Neural cell (in vitro differentiated cells): Measurements from ENCODE around the gene SPATA6L. TPM values are rescaled to one million over a fixed set of nuclear protein-coding genes. Genes with fewer than 3 reads are reported as not detected.

Source experiments
- H2AFZ ChIP-seq: fragments of 200-600, 300-800 bp; sonication (generic), shearing (Covaris generic); 2 replicates; pipeline ENCODE4 v1.6.0; 2014; ENCODE audit warnings: low read depth, mild to moderate bottlenecking, antibody characterized with exemption, low read length, moderate library complexity
- H3F3A ChIP-seq: fragments of 200-600 bp; shearing (Covaris generic); 2 replicates; pipeline ENCODE4 v1.6.1; 2016; ENCODE audit warnings: mild to moderate bottlenecking, moderate library complexity, mixed read lengths, antibody characterized with exemption, low read length; ENCODE audit not compliant: insufficient read depth, poor library complexity, severe bottlenecking
- H3K27ac ChIP-seq: fragments of 200-600, 300-800 bp; sonication (generic), shearing (Covaris generic); 2 replicates; pipeline ENCODE4 v1.5.1; 2014; ENCODE audit warnings: mild to moderate bottlenecking, low read length, moderate library complexity
- H3K27me3 ChIP-seq: fragments of 300-800, 200-600 bp; sonication (generic), shearing (Covaris generic); 2 replicates; pipeline ENCODE4 v1.6.0; 2014; ENCODE audit warnings: mild to moderate bottlenecking, low read depth, low read length, moderate library complexity; ENCODE audit not compliant: insufficient read depth
- H3K36me3 ChIP-seq: fragments of 300-800, 200-600 bp; sonication (generic), shearing (Covaris generic); 2 replicates; pipeline ENCODE4 v1.5.1; 2014; ENCODE audit warnings: mild to moderate bottlenecking, antibody characterized with exemption, low read length, moderate library complexity; ENCODE audit not compliant: insufficient read depth
- H3K4me2 ChIP-seq: fragments of 300-800, 200-600 bp; sonication (generic), shearing (Covaris generic); 2 replicates; pipeline ENCODE4 v1.6.0; 2014; ENCODE audit warnings: mild to moderate bottlenecking, low read length
- H3K4me3 ChIP-seq: fragments of 300-800, 200-600 bp; sonication (generic), shearing (Covaris generic); 2 replicates; pipeline ENCODE4 v1.5.1; 2014; ENCODE audit warnings: mild to moderate bottlenecking, low read length, moderate library complexity
- H3K79me2 ChIP-seq: fragments of 200-600 bp; shearing (Covaris generic); replicated peaks from 2 replicates; pipeline ENCODE4 v1.6.0; 2014; ENCODE audit warnings: mild to moderate bottlenecking, low read length, moderate library complexity; ENCODE audit not compliant: insufficient read depth
- H3K9ac ChIP-seq: fragments of 300-800, 200-600 bp; sonication (generic), shearing (Covaris generic); 2 replicates; pipeline ENCODE4 v1.6.1; 2016; ENCODE audit warnings: mild to moderate bottlenecking, low read length, mixed read lengths
- H3K9me2 ChIP-seq: fragments of 200-600 bp; shearing (Covaris generic); 2 replicates; pipeline ENCODE4 v1.6.1; 2016; ENCODE audit warnings: mild to moderate bottlenecking, low read length, mixed read lengths; ENCODE audit not compliant: insufficient read depth
- H3K9me3 ChIP-seq: fragments of 200-600, 300-800 bp; sonication (generic), shearing (Covaris generic); 2 replicates; pipeline ENCODE4 v1.6.1; 2016; ENCODE audit warnings: mild to moderate bottlenecking, mixed run types, low read length, moderate library complexity, mixed read lengths
- H4K20me1 ChIP-seq: fragments of 200-600 bp; shearing (Covaris generic); 2 replicates; pipeline ENCODE4 v1.6.1; 2016; ENCODE audit warnings: mild to moderate bottlenecking, mixed run types; ENCODE audit not compliant: insufficient read depth
- CTCF ChIP-seq: fragments of 450-650 bp; IDR thresholded peaks from 2 replicates; pipeline ENCODE4 v1.5.1; 2014; ENCODE audit warnings: antibody characterized with exemption, mild to moderate bottlenecking, moderate library complexity; ENCODE audit not compliant: poor library complexity, severe bottlenecking
- EP300 ChIP-seq: fragments of 450-650 bp; conservative IDR thresholded peaks from 2 replicates; pipeline ENCODE4 v1.6.1; 2014; ENCODE audit warnings: antibody characterized with exemption, mild to moderate bottlenecking, moderate library complexity; ENCODE audit not compliant: poor library complexity, severe bottlenecking
- EZH2 ChIP-seq: fragments of 200-600, 300-800 bp; shearing (Covaris generic), sonication (generic); IDR thresholded peaks from 2 replicates; pipeline ENCODE4 v1.6.1; 2014; ENCODE audit warnings: antibody characterized with exemption, low read length, borderline replicate concordance, mild to moderate bottlenecking; ENCODE audit not compliant: insufficient read depth, poor library complexity, severe bottlenecking
- MXI1 ChIP-seq: fragments of 450-650 bp; conservative IDR thresholded peaks from 2 replicates; pipeline ENCODE4 v1.6.1; 2014; ENCODE audit warnings: antibody characterized with exemption, mild to moderate bottlenecking; ENCODE audit not compliant: poor library complexity, severe bottlenecking
- POLR2AphosphoS5 ChIP-seq: IDR thresholded peaks from 2 replicates; pipeline ENCODE4 v1.6.1; 2012
- RAD21 ChIP-seq: fragments of 450-650 bp; conservative IDR thresholded peaks from 2 replicates; pipeline ENCODE4 v1.6.1; 2014; ENCODE audit warnings: antibody characterized with exemption, mild to moderate bottlenecking, moderate library complexity
- REST ChIP-seq: IDR thresholded peaks from 2 replicates; pipeline ENCODE4 v1.6.1; 2012; ENCODE audit warnings: borderline replicate concordance
- SMC3 ChIP-seq: fragments of 450-650 bp; conservative IDR thresholded peaks from 2 replicates; pipeline ENCODE4 v1.6.1; 2014; ENCODE audit warnings: antibody characterized with exemption, mild to moderate bottlenecking, moderate library complexity; ENCODE audit not compliant: poor library complexity
- TAF1 ChIP-seq: IDR thresholded peaks from 2 replicates; pipeline ENCODE4 v1.6.1; 2012; ENCODE audit warnings: low read depth
- polyA plus RNA-seq: library from polyadenylated mRNA; depleted of rRNA; stranded (reverse); fragments of >200 nt; gene quantifications from 2 replicates; pipeline ENCODE4 v1.2.3, GENCODE V29; 2014

The SPATA6L gene
- polyA plus RNA-seq, 1 donor from 2014 or later: 0.89 TPM

- Histone ChIP-seq H3K36me3 (no peaks in the 10 kb centered on the region), H3K9ac (no peak overlapping the region), H3K9me3 (no peaks in the 10 kb centered on the region), H3K4me3 (no peak overlapping the region), H3K27ac (no peak overlapping the region), H3K27me3 (no peaks in the 10 kb centered on the region), H2AFZ (no peak overlapping the region), H3K9me2 (no peaks in the 10 kb centered on the region), H4K20me1 (no peaks in the 10 kb centered on the region), H3K79me2 (no peaks in the 10 kb centered on the region), H3F3A (no peaks in the 10 kb centered on the region), H3K4me2 (no peak overlapping the region)
- no peak for TF ChIP-seq EP300
- no peak for TF ChIP-seq REST
- TF ChIP-seq RAD21: no peak
- no peak for TF ChIP-seq CTCF
- TF ChIP-seq SMC3: no peak
- no peak for TF ChIP-seq EZH2
- TF ChIP-seq MXI1: no peak
- no peak for TF ChIP-seq TAF1
- TF ChIP-seq POLR2AphosphoS5: no peak
Observed at GRCh38 chr9:4603830-4604229, 62.5 kb downstream of the SPATA6L start.

GRCh38 chr9:4600368-4600767 is 65.9 kb downstream of the SPATA6L start:
- no peaks in the 10 kb centered on the region for H3K79me2 ChIP-seq
- no peak overlapping the region for H3K4me2 ChIP-seq
- no peaks in the 10 kb centered on the region for H3K36me3 ChIP-seq
- TF ChIP-seq POLR2AphosphoS5: no peak
- TF ChIP-seq MXI1: no peak
- no peak for TF ChIP-seq CTCF
- no peak for TF ChIP-seq TAF1
- TF ChIP-seq REST: no peak
- no peak for TF ChIP-seq EP300
- no peak overlapping the region for H3K27ac ChIP-seq
- H3K9ac ChIP-seq: no peak overlapping the region
- H3K4me3 ChIP-seq: no peak overlapping the region
- no peaks in the 10 kb centered on the region for H3F3A ChIP-seq
- H3K27me3 ChIP-seq: no peaks in the 10 kb centered on the region
- no peak overlapping the region for H2AFZ ChIP-seq
- no peaks in the 10 kb centered on the region for H4K20me1 ChIP-seq
- H3K9me2 ChIP-seq: no peaks in the 10 kb centered on the region
- no peaks in the 10 kb centered on the region for H3K9me3 ChIP-seq
